Muscle of leg (tissue), 11 donors: Measurements from ENCODE around the gene TM9SF4. TPM values are rescaled to one million over a fixed set of nuclear protein-coding genes. Genes with fewer than 3 reads are reported as not detected.

ENCODE experiments used
- DNase-seq: peaks from one replicate; pipeline ENCODE4 v3.0.0; 2013
- H3K27ac ChIP-seq: one replicate; pipeline ENCODE4 v1.5.1; 2013; ENCODE audit warnings: mild to moderate bottlenecking, low read length, control low read depth
- H3K27me3 ChIP-seq: one replicate; pipeline ENCODE4 v1.6.1; 2013; ENCODE audit warnings: low read length; ENCODE audit not compliant: control insufficient read depth, insufficient read depth
- H3K36me3 ChIP-seq: one replicate; pipeline ENCODE4 v1.6.1; 2013; ENCODE audit warnings: low read length; ENCODE audit not compliant: control insufficient read depth, insufficient read depth
- H3K4me1 ChIP-seq: one replicate; pipeline ENCODE4 v1.6.1; 2013; ENCODE audit warnings: low read length; ENCODE audit not compliant: control insufficient read depth, insufficient read depth
- H3K4me3 ChIP-seq: one replicate; pipeline ENCODE4 v1.5.1; 2013; ENCODE audit warnings: low read length, control low read depth
- H3K9me3 ChIP-seq: replicated peaks from 2 replicates; pipeline ENCODE4 v1.6.1; 2013; ENCODE audit warnings: low read depth, low read length; ENCODE audit not compliant: control insufficient read depth
- WGBS: methylation state at CpG from one replicate; pipeline ENCODE4 v1.1.5; 2013; ENCODE audit warnings: missing lambda C conversion rate; ENCODE audit not compliant: insufficient coverage; 5-methylcytosine and 5-hydroxymethylcytosine counted together
- polyA plus RNA-seq, 8 donors: library from polyadenylated mRNA; unstranded; fragments of 120-200 nt; gene quantifications; one replicate each; pipeline versions ENCODE4 v1.2.1 to v1.2.3, GENCODE V29; 2013; ENCODE audit warnings: inconsistent platforms in 1 of 8, low replicate concordance in 1 of 8; ENCODE audit not compliant: insufficient read length in 8 of 8, insufficient read depth in 1 of 8
- total RNA-seq: library from RNA; stranded (reverse); fragments of 120-200 nt; gene quantifications from one replicate; pipeline ENCODE4 v1.2.4, GENCODE V29; 2013

TM9SF4 gene
- total and polyA plus RNA-seq, 9 donors: 25.7 to 55.4 (median 43.9) TPM

- Histone ChIP-seq H3K9me3 (no peaks in the 10 kb centered on the region), H3K4me3 (no peak overlapping the region), H3K27me3 (no peaks in the 10 kb centered on the region), H3K27ac (no peak overlapping the region), H3K36me3 (peaks cover 61% of the 10 kb centered on the region), H3K4me1 (peaks cover 2% of the 10 kb centered on the region)
- 79% methylated on average over 4 of the region's 8 CpGs for WGBS
- DNase-seq: no peak
Observed at GRCh38 chr20:32215147-32215546, 105.6 kb downstream of the TM9SF4 start.

- WGBS: 100% methylated on average over 1 of the region's 3 CpGs
- Histone ChIP-seq H3K27me3 (no peaks in the 10 kb centered on the region), H3K9me3 (no peaks in the 10 kb centered on the region), H3K36me3 (peaks cover 60% of the 10 kb centered on the region), H3K4me3 (no peak overlapping the region), H3K27ac (no peak overlapping the region), H3K4me1 (peaks cover 2% of the 10 kb centered on the region)
- DNase-seq: no peak
Observed at GRCh38 chr20:32215729-32216128, 106.2 kb downstream of the TM9SF4 start.

DNA sequence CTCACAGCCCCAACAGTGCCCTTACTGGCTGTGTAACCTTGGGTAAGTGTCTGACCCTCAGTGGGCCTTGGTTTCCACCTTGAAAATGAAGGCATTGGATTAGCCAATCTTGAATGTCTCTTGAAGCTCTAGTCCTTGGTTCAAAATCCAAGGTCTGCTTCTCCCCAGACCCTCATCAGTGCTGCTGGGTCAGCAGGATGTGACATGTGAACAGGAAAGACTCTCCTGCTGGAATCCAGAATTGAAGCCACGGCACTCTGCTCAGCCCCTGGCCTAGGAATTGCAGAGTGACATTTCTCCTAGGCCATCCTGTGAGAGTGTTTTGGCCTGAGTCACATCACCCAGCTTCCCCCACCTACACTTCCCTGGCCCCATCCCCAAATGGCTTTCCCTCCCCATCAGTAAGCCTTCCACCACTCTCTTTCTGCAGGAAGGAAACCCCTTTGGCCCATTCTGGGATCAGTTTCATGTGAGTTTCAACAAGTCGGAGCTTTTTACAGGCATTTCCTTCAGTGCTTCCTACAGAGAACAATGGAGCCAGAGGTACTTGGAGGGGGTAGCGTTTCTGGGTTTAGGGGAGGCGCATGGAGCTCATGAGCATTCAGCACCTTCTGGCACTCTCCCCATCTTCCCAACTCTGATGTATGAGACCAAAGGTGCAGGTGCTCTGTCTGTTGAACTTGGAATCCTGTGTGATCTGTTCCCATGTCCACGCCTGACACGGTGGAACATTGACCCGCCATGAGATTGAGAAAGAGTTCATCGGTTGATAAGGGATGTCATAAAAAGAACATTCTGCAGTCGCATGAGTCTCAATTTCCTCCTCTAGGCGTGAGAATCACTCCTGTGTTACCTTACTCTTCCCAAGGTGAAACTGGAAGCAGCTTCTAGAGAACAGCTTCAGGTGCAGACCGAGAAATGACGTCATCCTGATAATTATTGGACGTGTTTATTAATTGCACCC, 106.9 kb downstream of the TM9SF4 start:
- WGBS: 86% methylated on average over 6 of the region's 13 CpGs
- peaks cover 2% of the 10 kb centered on the region for H3K4me1 ChIP-seq
- H3K9me3 ChIP-seq: no peaks in the 10 kb centered on the region
- DNase-seq: no peak
- H3K4me3 ChIP-seq: no peak overlapping the region
- no peak overlapping the region for H3K27ac ChIP-seq
- peaks cover 65% of the 10 kb centered on the region for H3K36me3 ChIP-seq
- no peaks in the 10 kb centered on the region for H3K27me3 ChIP-seq

Other genes starting within 250 kb of the TM9SF4 start
- gene DUSP15, start 239.2 kb upstream of the TM9SF4 start, total RNA-seq: 1.6 TPM
- 1 to 10 TPM; 1.9 to 5.1 (median 2.6) TPM for gene DUSP15, start 239.2 kb upstream of the TM9SF4 start, polyA plus RNA-seq
- gene TTLL9, start 239.1 kb upstream of the TM9SF4 start, total RNA-seq: 0.09 TPM
- gene TTLL9, start 239.1 kb upstream of the TM9SF4 start, polyA plus RNA-seq: under 1 TPM in 7 of 8 donors, not detected in 1; 0.11 to 0.35 (median 0.23) TPM
- 10.9 TPM for gene PDRG1, start 157.7 kb upstream of the TM9SF4 start, total RNA-seq
- 10 to 100 TPM; 16.1 to 18.8 (median 17.6) TPM for gene PDRG1, start 157.7 kb upstream of the TM9SF4 start, polyA plus RNA-seq
- 0.04 TPM for gene XKR7, start 141.6 kb upstream of the TM9SF4 start, total RNA-seq
- under 1 TPM; 0.04 to 0.21 (median 0.08) TPM for gene XKR7, start 141.6 kb upstream of the TM9SF4 start, polyA plus RNA-seq
- 4.9 TPM for gene CCM2L, start 99.3 kb upstream of the TM9SF4 start, total RNA-seq
- gene CCM2L, start 99.3 kb upstream of the TM9SF4 start, polyA plus RNA-seq: 1 to 10 TPM; 5.0 to 7.8 (median 6.1) TPM
- gene HCK, start 57.5 kb upstream of the TM9SF4 start, total RNA-seq: 4.9 TPM
- 1 to 10 TPM; 4.4 to 6.3 (median 4.4) TPM for gene HCK, start 57.5 kb upstream of the TM9SF4 start, polyA plus RNA-seq
- gene PLAGL2, start 98.0 kb downstream of the TM9SF4 start, total RNA-seq: 3.3 TPM
- gene PLAGL2, start 98.0 kb downstream of the TM9SF4 start, polyA plus RNA-seq: 10 to 100 TPM; 10.8 to 16.5 (median 14.0) TPM
- 25.5 TPM for gene POFUT1, start 98.2 kb downstream of the TM9SF4 start, total RNA-seq
- 10 to 100 TPM; 23.2 to 39.1 (median 31.1) TPM for gene POFUT1, start 98.2 kb downstream of the TM9SF4 start, polyA plus RNA-seq
- gene KIF3B, start 167.9 kb downstream of the TM9SF4 start, total RNA-seq: 12.8 TPM
- 10 to 100 TPM in 7 of 8 donors, 1 to 10 TPM in 1; 9.2 to 20.4 (median 12.7) TPM for gene KIF3B, start 167.9 kb downstream of the TM9SF4 start, polyA plus RNA-seq
- gene ASXL1, start 248.6 kb downstream of the TM9SF4 start, total RNA-seq: 28.4 TPM
- 10 to 100 TPM; 32.8 to 42.3 (median 34.9) TPM for gene ASXL1, start 248.6 kb downstream of the TM9SF4 start, polyA plus RNA-seq